ENCODE measurements around the gene RIBC1. TPM values are rescaled to one million over a fixed set of nuclear protein-coding genes. Genes with fewer than 3 reads are reported as not detected.

Gene RIBC1
- total RNA-seq, 1 experiment from 2014 or later = 0.61 TPM

DNA sequence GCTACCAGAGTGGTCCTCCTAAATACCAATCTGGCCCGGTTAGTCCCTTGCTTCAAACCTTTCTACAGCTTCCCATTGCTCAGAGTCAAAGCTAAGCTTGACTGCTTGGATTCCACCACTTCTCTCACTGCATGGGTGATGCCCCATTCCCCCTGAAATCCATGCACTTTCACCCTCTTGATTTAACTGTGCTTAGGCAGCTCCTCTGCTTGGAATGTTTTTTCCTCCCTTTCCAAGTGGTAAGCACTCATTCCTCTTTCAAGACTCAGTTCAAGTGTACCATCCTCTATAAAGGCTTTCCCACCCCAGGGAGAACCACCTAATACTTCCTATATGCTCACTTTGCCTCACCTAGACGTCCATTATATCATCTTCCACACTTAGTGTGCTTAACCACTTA is 49.4 kb upstream of the RIBC1 start (continued):
- TF ChIP-seq, protein P1, sequence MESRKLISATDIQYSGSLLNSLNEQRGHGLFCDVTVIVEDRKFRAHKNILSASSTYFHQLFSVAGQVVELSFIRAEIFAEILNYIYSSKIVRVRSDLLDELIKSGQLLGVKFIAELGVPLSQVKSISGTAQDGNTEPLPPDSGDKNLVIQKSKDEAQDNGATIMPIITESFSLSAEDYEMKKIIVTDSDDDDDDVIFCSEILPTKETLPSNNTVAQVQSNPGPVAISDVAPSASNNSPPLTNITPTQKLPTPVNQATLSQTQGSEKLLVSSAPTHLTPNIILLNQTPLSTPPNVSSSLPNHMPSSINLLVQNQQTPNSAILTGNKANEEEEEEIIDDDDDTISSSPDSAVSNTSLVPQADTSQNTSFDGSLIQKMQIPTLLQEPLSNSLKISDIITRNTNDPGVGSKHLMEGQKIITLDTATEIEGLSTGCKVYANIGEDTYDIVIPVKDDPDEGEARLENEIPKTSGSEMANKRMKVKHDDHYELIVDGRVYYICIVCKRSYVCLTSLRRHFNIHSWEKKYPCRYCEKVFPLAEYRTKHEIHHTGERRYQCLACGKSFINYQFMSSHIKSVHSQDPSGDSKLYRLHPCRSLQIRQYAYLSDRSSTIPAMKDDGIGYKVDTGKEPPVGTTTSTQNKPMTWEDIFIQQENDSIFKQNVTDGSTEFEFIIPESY (IDR thresholded peaks at IDR 0.05; ENCODE audit: extremely low read depth, insufficient replicate concordance, low read length) = no peak
- TF ChIP-seq SIN3A (IDR thresholded peaks at IDR 0.05; ENCODE audit: low read depth) (no peak), ZFX (IDR thresholded peaks at IDR 0.05) (no peak), SRF (IDR thresholded peaks at IDR 0.05; ENCODE audit: low read depth) (no peak), JUND (IDR thresholded peaks at IDR 0.05) (no peak), POLR2AphosphoS5 (IDR thresholded peaks at IDR 0.05; ENCODE audit: low read depth, low read length) (no peak)

DNA sequence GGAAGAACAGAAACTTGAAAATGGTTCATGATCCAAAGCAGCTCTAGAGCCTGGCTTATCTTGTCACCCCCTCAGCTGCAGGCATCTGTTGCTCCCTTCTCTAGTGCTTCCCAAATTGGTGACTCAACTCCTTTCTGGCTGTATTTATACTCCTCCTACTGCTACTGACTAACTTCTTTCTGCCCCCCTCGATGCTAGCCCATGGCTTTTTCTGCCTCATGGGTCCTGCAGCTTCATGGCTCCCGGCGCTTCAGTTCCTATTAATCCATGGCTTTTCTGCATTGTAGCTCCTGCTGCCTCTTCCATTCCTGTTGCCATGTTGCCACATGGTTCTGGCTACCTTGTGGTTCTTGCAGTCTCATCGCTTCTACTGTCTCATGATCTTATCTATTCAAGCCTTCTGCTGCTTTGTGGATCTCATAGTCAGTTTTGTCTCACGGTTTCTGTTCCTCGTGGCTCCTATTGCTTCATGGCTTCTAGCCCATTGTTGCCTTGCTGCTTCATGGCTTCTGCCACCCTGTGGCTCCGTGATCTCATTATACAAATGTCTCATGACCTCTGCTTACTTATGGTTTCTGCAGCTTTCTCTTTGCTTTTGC is 48.4 kb upstream of the RIBC1 start:
- Histone ChIP-seq H3K27ac (ENCODE audit: low read depth, low read length) (no peak overlapping the region), H2AFZ (ENCODE audit: low read depth, low read length, poor library complexity, severe bottlenecking) (no peak overlapping the region), H3K4me2 (ENCODE audit: low read length) (no peak overlapping the region), H4K20me1 (ENCODE audit: insufficient read depth) (no peaks in the 10 kb centered on the region), H3K36me3 (ENCODE audit: control insufficient read depth in 1 of 2, insufficient read depth in 2 of 2, low read length in 2 of 2) (peaks cover 2 to 10% of the 10 kb centered on the region in 2 experiments; a peak in 2 of 4 replicates), H3K27me3 (ENCODE audit: insufficient read depth, low read length) (no peaks in the 10 kb centered on the region), H3K9ac (ENCODE audit: low read length) (no peak overlapping the region), H3K9me2 (ENCODE audit: insufficient read depth) (no peaks in the 10 kb centered on the region), H3K9me3 (ENCODE audit: control insufficient read depth in 1 of 2, insufficient read depth in 1 of 2, low read depth in 1 of 2, low read length in 2 of 2) (no peaks in the 10 kb centered on the region), H3K4me1 (ENCODE audit: control insufficient read depth in 1 of 2, insufficient read depth in 2 of 2, low read length in 2 of 2) (no peaks in the 10 kb centered on the region), H3K79me2 (ENCODE audit: insufficient read depth, low read length) (no peaks in the 10 kb centered on the region), H3K4me3 (replicated peaks in 1 of 2; ENCODE audit: low read depth in 1 of 2, low read length in 2 of 2) (no peak overlapping the region)
- DNase-seq (ENCODE audit: low read depth, low spot score) (no peak), ATAC-seq (no peak)
- no TSS peak for BruUV-seq (replicated peaks)
- ChIA-PET RAD21 (ENCODE audit: low non-redundant PET in 1 of 2, low total read pairs in 2 of 2, uncharacterized antibody in 2 of 2, unreplicated experiment in 2 of 2) (no interaction called here), POLR2A (no interaction called here), CTCF (no interaction called here)
- TF ChIP-seq EGR1 (IDR thresholded peaks at IDR 0.05; ENCODE audit: low read depth) = no peak
- no peak for TF ChIP-seq CBX3 (IDR thresholded peaks at IDR 0.05; ENCODE audit: low read depth)
- TF ChIP-seq, protein P1 (IDR thresholded peaks at IDR 0.05; ENCODE audit: extremely low read depth, insufficient replicate concordance, low read length) = no peak
- TF ChIP-seq ZNF274 (IDR thresholded peaks at IDR 0.05; ENCODE audit: low read depth, low read length) = no peak
- TF ChIP-seq EZH2phosphoT487 (IDR thresholded peaks at IDR 0.05; ENCODE audit: borderline replicate concordance) = no peak
- no peak for TF ChIP-seq POLR2A (IDR thresholded peaks at IDR 0.05; ENCODE audit: borderline replicate concordance, extremely low read depth, insufficient read depth, insufficient read length)
- TF ChIP-seq, protein P2, sequence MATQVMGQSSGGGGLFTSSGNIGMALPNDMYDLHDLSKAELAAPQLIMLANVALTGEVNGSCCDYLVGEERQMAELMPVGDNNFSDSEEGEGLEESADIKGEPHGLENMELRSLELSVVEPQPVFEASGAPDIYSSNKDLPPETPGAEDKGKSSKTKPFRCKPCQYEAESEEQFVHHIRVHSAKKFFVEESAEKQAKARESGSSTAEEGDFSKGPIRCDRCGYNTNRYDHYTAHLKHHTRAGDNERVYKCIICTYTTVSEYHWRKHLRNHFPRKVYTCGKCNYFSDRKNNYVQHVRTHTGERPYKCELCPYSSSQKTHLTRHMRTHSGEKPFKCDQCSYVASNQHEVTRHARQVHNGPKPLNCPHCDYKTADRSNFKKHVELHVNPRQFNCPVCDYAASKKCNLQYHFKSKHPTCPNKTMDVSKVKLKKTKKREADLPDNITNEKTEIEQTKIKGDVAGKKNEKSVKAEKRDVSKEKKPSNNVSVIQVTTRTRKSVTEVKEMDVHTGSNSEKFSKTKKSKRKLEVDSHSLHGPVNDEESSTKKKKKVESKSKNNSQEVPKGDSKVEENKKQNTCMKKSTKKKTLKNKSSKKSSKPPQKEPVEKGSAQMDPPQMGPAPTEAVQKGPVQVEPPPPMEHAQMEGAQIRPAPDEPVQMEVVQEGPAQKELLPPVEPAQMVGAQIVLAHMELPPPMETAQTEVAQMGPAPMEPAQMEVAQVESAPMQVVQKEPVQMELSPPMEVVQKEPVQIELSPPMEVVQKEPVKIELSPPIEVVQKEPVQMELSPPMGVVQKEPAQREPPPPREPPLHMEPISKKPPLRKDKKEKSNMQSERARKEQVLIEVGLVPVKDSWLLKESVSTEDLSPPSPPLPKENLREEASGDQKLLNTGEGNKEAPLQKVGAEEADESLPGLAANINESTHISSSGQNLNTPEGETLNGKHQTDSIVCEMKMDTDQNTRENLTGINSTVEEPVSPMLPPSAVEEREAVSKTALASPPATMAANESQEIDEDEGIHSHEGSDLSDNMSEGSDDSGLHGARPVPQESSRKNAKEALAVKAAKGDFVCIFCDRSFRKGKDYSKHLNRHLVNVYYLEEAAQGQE (IDR thresholded peaks at IDR 0.05; ENCODE audit: low read depth) = no peak
- no peak for TF ChIP-seq ZFX (IDR thresholded peaks at IDR 0.05)
- TF ChIP-seq ELF1 (IDR thresholded peaks at IDR 0.05; ENCODE audit: borderline replicate concordance, low read depth) = no peak
- TF ChIP-seq RAD21 (IDR thresholded peaks at IDR 0.05; ENCODE audit: low read depth) = no peak
- no peak for TF ChIP-seq CEBPB (IDR thresholded peaks at IDR 0.05; ENCODE audit: low read depth)
- no peak for TF ChIP-seq SP1 (IDR thresholded peaks at IDR 0.05; ENCODE audit: low read depth)
- no peak for TF ChIP-seq TCF7L2 (IDR thresholded peaks at IDR 0.05; ENCODE audit: borderline replicate concordance, extremely low read depth, insufficient read depth, insufficient read length)
- TF ChIP-seq, protein P3, sequence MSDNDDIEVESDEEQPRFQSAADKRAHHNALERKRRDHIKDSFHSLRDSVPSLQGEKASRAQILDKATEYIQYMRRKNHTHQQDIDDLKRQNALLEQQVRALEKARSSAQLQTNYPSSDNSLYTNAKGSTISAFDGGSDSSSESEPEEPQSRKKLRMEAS (IDR thresholded peaks at IDR 0.05) = no peak
- no peak for TF ChIP-seq EZH2 (IDR thresholded peaks at IDR 0.05)
- no peak for TF ChIP-seq SRF (IDR thresholded peaks at IDR 0.05; ENCODE audit: low read depth)
- intact Hi-C loops (cut with micrococcal nuclease) = no loop called here
